Urinary bladder (tissue), 4 donors: ENCODE measurements around the gene ECE2. TPM values are rescaled to one million over a fixed set of nuclear protein-coding genes. Genes with fewer than 3 reads are reported as not detected.

Source experiments
- DNase-seq: peaks from one replicate; pipeline ENCODE4 v3.0.0-alpha.2; 2015; ENCODE audit errors: extremely low spot score
- H3K27ac ChIP-seq: one replicate; pipeline ENCODE4 v1.5.1; 2013; ENCODE audit warnings: low read depth, mild to moderate bottlenecking, moderate library complexity
- H3K36me3 ChIP-seq: one replicate; pipeline ENCODE4 v1.6.1; 2013; ENCODE audit warnings: mild to moderate bottlenecking, moderate library complexity; ENCODE audit not compliant: insufficient read depth
- H3K4me1 ChIP-seq: one replicate; pipeline ENCODE4 v1.6.1; 2013; ENCODE audit warnings: mild to moderate bottlenecking, moderate library complexity; ENCODE audit not compliant: insufficient read depth
- H3K4me3 ChIP-seq: one replicate; pipeline ENCODE4 v1.5.1; 2013; ENCODE audit warnings: low read depth, low read length
- WGBS: extraction: QIAGEN DNeasy Blood & Tissue Kit; methylation state at CpG from one replicate; pipeline ENCODE4 v1.1.7; 2013; 5-methylcytosine and 5-hydroxymethylcytosine counted together
- polyA plus RNA-seq: library from polyadenylated mRNA; stranded (reverse); fragments of 200-250 nt; gene quantifications from one replicate; pipeline ENCODE4 v1.2.3, GENCODE V29; 2013
- total RNA-seq: library from RNA; depleted of rRNA; stranded (reverse); fragments of >200 nt; gene quantifications from one replicate; pipeline ENCODE4 v1.2.3, GENCODE V29; 2014
- donor health status: healthy with polysubstance abuse.
- donor health status: healthy.

Gene ECE2
- total and polyA plus RNA-seq, 2 donors, result 0.49 TPM; not detected in 1

GRCh38 chr3:184249412-184250166, 26.2 kb upstream of the ECE2 start, which contains the start of gene EEF1AKMT4:
Gene EEF1AKMT4, plus strand, starts transcription at chr3:184249672. Its CDS starts 23 bp downstream, at chr3:184249695.
- DNase-seq, result peak; percentile 88
- peak within 1 kb of the TSS; percentile 86 for H3K4me3 ChIP-seq
- no peaks in the 10 kb centered on the region for H3K4me1 ChIP-seq
- under 1% methylated on average over 54 of the region's 54 CpGs for WGBS
- H3K27ac ChIP-seq, result peak within 1 kb of the TSS; percentile 63
- peaks cover under 1% of the 10 kb centered on the region for H3K36me3 ChIP-seq

GRCh38 chr3:184250167-184250828, 25.5 kb upstream of the ECE2 start:
- Histone ChIP-seq H3K4me3 (peak overlapping the region; percentile 86), H3K4me1 (no peaks in the 10 kb centered on the region), H3K36me3 (no peaks in the 10 kb centered on the region), H3K27ac (no peak overlapping the region)
- 13% methylated on average over 20 of the region's 20 CpGs for WGBS
- peak; percentile 39 for DNase-seq

DNA sequence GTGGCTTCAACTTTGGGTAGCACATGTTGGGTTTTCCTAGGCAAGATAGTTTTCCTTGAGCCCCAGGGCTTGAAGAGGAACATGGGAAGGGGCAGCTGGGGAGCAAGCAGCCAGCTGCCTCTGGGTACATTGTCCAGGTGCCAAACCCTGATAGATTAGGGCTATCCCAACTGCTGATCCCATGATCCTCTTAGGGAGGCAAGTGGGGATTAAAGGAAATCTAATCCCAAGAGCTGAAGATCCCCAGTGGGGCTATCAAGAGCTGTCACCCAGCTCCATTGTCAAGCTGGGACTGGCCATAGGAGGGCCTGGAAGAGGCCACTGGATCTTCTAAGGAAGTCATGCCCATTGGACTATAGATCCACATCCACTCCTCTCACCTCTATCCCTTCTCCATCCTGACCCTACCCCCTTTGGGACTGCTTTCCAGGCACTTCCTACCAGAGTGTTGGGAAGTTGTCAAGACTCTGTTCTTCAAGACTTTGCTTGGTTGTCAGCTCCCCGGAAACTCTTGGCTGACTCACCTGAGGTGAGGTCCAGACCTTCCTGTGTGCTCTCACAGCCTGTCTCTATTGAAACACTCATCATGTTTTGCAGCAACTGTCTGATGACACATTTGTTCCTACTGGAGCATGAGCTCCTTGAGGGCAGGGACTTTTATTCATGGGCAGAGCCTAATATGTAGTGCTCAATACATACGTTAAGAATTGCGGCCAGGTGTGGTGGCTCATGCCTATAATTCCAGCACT, 20.4 kb upstream of the ECE2 start:
- H3K36me3 ChIP-seq, result no peaks in the 10 kb centered on the region
- no peak overlapping the region for H3K4me3 ChIP-seq
- no peaks in the 10 kb centered on the region for H3K4me1 ChIP-seq
- DNase-seq, result no peak
- H3K27ac ChIP-seq, result no peak overlapping the region
- WGBS, result 90% methylated on average over 3 of the region's 3 CpGs

DNA sequence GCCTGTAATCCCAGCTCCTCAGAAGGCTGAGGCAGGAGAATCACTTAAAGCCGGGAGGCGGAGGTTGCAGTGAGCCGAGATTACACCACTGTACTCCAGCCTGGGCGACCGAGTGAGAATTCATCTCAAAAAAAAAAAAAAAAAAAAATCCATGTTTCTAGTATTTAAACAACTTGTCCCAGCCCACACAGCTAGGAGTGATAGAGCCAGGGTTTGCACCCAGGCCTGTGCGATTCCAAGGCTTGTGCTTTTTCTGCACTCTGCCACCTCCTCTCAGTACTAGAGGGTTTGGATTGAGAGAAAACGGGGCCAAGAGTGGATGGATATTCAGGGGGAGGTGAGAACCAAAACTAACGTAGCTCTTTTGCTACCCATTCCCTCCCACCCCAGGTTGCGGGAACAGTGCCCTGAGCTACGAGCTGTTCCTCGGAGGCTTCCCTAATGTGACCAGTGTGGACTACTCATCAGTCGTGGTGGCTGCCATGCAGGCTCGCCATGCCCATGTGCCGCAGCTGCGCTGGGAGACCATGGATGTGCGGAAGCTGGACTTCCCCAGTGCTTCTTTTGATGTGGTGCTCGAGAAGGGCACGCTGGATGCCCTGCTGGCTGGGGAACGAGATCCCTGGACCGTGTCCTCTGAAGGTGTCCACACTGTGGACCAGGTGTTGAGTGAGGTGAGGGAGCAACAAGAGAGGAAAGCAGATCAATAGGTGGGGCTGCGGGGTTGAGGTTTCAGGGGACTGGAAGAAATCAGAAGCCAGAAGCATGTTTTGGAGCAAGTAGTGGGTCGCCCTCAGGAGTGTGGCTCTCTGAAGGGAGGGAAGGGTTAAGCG, 18.5 kb upstream of the ECE2 start:
- WGBS, result 90% methylated on average over 23 of the region's 23 CpGs
- Histone ChIP-seq H3K36me3 (no peaks in the 10 kb centered on the region), H3K27ac (no peak overlapping the region), H3K4me1 (no peaks in the 10 kb centered on the region), H3K4me3 (no peak overlapping the region)
- DNase-seq, result no peak

GRCh38 chr3:184258926-184259325, 16.9 kb upstream of the ECE2 start:
- DNase-seq, result no peak
- Histone ChIP-seq H3K36me3 (no peaks in the 10 kb centered on the region), H3K4me1 (no peaks in the 10 kb centered on the region), H3K4me3 (no peak overlapping the region), H3K27ac (no peak overlapping the region)
- WGBS, result 88% methylated on average over 5 of the region's 5 CpGs

DNA sequence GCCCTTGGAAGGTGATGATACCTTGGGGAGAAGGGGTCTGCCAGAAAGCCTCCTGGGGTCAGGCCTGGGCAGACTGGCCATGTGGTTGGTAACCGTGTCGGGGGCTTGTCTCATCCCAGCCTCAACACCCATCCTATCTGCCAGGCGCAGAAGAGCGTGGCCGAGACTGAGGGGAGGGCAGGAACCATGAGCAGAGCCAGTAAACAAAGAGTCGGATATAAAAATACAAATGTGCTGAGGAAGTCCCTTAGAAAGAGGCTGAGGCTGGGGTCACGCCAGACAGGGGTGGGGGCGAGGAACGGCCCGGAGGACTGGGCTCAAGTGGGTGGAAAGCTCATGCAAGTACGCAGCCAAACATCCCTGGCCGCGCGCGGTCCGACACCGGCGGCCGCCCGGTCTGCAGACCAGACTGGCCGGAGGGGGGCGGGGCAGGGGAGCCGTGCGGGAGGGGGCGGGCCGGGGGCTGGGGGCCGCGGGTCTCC, 16.4 kb upstream of the ECE2 start:
- H3K4me3 ChIP-seq, result peak overlapping the region; percentile 9

GRCh38 chr3:184259878-184260723, 15.7 kb upstream of the ECE2 start:
- no peak for DNase-seq
- under 1% methylated on average over 91 of the region's 91 CpGs for WGBS

More for the DNA sequence above, 16.4 kb upstream of the ECE2 start:
- Histone ChIP-seq H3K27ac (no peak overlapping the region), H3K36me3 (no peaks in the 10 kb centered on the region), H3K4me1 (no peaks in the 10 kb centered on the region)
- no peak for DNase-seq
- 11% methylated on average over 28 of the region's 28 CpGs for WGBS

DNA sequence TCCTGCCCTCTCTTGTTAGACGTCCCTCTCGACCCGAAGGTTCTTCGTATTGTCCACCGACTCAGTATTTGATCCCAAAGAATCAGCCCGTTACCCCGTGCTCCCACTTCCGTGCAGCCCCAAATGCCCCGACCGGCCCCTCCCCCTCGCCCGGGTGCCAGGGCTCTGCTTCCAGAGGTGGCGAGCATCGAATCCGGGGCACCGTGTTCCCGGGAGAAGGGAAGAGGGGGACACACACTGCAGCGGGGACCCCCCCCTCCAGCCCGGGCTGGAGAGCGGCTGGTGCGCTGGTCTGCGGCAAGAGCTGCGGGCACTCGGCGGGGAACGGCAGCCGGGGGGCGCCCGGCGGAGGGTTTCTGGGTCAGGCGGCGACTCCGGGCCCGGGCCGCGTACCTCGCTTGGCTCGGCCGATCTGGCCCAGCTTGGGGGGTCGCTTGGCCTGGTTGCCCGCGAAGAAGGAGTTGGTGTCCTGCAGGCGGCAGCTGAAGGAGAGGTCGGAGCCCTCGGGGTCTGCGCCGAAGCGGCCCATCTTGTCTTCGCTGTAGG, 15.0 kb upstream of the ECE2 start:
- Histone ChIP-seq H3K27ac (no peak overlapping the region), H3K36me3 (no peaks in the 10 kb centered on the region), H3K4me3 (peak overlapping the region; percentile 57), H3K4me1 (no peaks in the 10 kb centered on the region)
- 1% methylated on average over 49 of the region's 49 CpGs for WGBS
- no peak for DNase-seq

More at GRCh38 chr3:184259878-184260723, 15.7 kb upstream of the ECE2 start:
- Histone ChIP-seq H3K27ac (no peak overlapping the region), H3K4me3 (peak overlapping the region; percentile 26), H3K36me3 (no peaks in the 10 kb centered on the region), H3K4me1 (no peaks in the 10 kb centered on the region)

GRCh38 chr3:184261270-184261853, 14.5 kb upstream of the ECE2 start, which contains the start of gene CAMK2N2:
Gene CAMK2N2, minus strand, starts transcription at chr3:184261553. Its CDS starts 268 bp downstream, at chr3:184261285.
- Histone ChIP-seq H3K27ac (no peak within 1 kb of the TSS), H3K36me3 (no peaks in the 10 kb centered on the region), H3K4me1 (no peaks in the 10 kb centered on the region), H3K4me3 (peak within 1 kb of the TSS; percentile 57)
- 1% methylated on average over 65 of the region's 67 CpGs for WGBS
- no peak for DNase-seq

DNA sequence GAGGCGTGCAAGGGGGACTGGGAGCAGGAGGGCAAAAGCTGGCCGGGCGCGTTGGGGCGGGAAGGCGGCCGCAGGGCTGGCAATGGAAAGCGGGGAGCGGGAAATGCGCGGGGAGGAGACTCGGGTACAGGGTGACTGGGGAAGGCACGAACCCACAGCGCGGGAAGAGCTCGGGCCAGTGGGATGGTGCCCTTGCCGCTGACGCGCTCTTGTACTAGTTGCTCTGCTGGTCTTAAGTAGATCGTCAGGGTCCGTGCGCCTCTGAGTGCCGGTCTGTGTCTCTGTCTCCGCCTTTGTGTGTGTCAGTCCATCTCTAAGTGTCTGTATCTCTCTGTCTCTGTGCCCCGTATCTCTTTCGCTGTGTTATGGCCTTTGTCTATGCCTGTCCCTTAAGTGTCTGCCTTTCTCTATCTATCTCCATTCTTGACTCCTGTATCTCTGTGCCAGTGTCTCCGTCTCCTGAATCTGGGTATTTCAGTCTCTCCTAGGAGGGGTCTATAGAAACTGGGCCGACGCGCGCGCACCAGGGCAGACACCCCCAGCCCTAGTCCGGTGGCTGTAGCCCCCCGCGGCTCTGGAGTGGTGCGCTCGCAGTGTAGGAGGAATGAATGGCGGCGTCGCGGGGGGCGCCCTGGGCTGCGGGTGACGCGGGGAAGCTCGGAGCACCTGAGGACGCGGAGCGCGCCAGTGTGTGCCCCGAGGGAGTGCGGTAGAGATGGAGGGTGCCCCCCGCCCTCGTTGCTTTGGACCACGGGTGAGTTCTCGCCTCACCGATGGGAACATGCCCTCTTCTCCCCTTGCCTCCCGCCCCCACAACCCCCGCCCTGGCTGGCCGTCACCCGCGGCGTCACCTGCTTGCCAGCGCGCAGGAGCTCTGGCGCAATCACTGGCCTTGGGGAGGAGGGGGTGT, 13.7 kb upstream of the ECE2 start:
- no peak for DNase-seq

GRCh38 chr3:184262764-184263179, 13.1 kb upstream of the ECE2 start:
- 16% methylated on average over 15 of the region's 15 CpGs for WGBS
- Histone ChIP-seq H3K36me3 (no peaks in the 10 kb centered on the region), H3K4me1 (no peaks in the 10 kb centered on the region), H3K4me3 (no peak overlapping the region), H3K27ac (no peak overlapping the region)
- no peak for DNase-seq

More for the DNA sequence above, 13.7 kb upstream of the ECE2 start:
- no peaks in the 10 kb centered on the region for H3K4me1 ChIP-seq
- 2% methylated on average over 66 of the region's 66 CpGs for WGBS
- peak overlapping the region; percentile 57 for H3K4me3 ChIP-seq
- H3K27ac ChIP-seq, result no peak overlapping the region
- H3K36me3 ChIP-seq, result no peaks in the 10 kb centered on the region
